Cardiac fibroblast (primary cell): ENCODE results near the gene GK.
A peak's percentile ranks its signal among the peaks of the same experiment; 100 is the strongest.

ENCODE experiments used
- DNase-seq, 2 donors: peaks; one replicate each; pipeline versions ENCODE4 v3.0.0 to v3.0.0-alpha.2; 2010; ENCODE audit warnings: low read depth in 2 of 2
- H3K4me3 ChIP-seq, 2 donors: replicated peaks in 1 of 2; 1 replicate in 1 of 2; 2 replicates in 1 of 2; pipeline ENCODE4 v1.5.1; 2011; ENCODE audit warnings: low read depth in 2 of 2, low read length in 2 of 2, mild to moderate bottlenecking in 2 of 2, moderate library complexity in 1 of 2
- TF ChIP-seq, protein P1 (sequence below): IDR thresholded peaks from one replicate; pipeline ENCODE4 v1.5.1; 2011; ENCODE audit warnings: low read depth, mild to moderate bottlenecking, low read length, inconsistent platforms

Gene GK

DNA sequence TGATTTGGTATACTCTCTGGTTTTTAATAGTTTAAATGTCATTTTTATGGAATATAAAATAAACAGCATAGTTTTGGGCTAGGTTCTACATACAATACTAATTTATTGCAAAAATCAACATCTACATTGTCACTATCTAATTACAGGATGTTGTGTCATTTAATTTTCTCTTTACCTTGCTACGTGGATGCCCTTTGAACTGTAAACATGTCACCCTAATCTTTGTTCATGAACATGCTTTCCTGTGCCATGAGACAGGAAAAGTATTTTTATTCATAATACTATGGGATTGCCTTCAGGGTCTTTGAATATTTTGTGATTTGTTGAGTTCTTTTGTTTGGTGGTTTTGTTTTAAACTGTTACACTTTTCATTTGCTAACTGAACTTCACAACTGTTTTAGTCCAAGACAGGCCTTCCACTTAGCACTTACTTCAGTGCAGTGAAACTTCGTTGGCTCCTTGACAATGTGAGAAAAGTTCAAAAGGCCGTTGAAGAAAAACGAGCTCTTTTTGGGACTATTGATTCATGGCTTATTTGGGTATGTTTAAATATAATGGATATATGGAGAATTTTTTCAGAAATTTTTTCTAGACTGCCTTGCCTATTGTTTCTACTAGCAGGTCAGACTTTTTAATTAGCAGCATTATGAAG is 40.9 kb downstream of the GK start:
- DNase-seq, result no peak
- no peak overlapping the region for H3K4me3 ChIP-seq
- TF ChIP-seq, protein P1, sequence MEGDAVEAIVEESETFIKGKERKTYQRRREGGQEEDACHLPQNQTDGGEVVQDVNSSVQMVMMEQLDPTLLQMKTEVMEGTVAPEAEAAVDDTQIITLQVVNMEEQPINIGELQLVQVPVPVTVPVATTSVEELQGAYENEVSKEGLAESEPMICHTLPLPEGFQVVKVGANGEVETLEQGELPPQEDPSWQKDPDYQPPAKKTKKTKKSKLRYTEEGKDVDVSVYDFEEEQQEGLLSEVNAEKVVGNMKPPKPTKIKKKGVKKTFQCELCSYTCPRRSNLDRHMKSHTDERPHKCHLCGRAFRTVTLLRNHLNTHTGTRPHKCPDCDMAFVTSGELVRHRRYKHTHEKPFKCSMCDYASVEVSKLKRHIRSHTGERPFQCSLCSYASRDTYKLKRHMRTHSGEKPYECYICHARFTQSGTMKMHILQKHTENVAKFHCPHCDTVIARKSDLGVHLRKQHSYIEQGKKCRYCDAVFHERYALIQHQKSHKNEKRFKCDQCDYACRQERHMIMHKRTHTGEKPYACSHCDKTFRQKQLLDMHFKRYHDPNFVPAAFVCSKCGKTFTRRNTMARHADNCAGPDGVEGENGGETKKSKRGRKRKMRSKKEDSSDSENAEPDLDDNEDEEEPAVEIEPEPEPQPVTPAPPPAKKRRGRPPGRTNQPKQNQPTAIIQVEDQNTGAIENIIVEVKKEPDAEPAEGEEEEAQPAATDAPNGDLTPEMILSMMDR, result no peak

DNA sequence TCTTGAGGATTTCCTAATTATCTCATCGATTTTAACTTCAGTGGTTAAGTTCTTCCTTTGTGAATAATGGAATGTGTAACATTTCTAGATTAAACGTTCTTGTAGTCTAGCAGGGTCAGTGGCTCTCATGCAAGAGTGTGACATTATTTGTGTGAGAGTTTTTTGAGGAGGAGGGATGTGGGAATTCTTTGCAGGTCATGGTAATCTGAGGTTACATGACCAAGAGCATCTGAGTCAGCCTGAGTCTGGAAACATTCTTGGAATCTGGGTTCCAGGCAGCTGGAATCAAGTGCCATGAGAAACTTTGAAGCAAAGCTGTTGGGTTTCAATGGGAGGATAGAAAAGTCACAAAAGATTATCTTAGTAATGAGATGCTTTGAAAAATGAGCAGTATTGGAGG is 49.5 kb downstream of the GK start:
- H3K4me3 ChIP-seq, result no peak overlapping the region
- peak; percentile 49 to 74 for DNase-seq
- TF ChIP-seq, protein P1, result no peak

DNA sequence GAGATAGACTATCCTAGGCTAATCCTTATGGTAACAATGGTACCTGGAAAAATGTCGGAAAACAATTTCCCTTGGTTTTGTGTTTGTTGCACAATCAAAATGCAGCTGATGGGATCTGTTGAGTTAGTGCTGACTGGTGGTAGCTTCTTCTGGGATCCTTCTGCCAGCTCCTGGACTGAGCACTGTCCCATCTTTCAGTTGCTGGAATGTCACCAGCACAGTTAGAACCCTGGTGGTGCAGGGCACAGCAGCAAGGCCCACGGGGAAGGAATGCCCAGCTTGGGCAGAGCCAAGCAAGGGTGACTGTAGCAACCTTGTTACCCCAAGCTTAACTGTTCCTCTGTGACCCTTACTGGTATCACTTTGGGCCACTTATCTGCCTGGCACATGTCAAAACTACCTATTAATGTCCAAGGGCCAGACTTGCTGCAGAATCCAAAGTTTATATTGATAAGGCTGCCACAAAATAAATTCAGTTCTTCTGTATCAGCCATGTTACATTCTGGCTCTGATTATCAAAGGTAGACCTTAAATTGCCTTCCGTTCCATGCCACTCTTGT is 53.1 kb downstream of the GK start:
- DNase-seq, result no peak
- no peak overlapping the region for H3K4me3 ChIP-seq
- TF ChIP-seq, protein P1, result no peak

DNA sequence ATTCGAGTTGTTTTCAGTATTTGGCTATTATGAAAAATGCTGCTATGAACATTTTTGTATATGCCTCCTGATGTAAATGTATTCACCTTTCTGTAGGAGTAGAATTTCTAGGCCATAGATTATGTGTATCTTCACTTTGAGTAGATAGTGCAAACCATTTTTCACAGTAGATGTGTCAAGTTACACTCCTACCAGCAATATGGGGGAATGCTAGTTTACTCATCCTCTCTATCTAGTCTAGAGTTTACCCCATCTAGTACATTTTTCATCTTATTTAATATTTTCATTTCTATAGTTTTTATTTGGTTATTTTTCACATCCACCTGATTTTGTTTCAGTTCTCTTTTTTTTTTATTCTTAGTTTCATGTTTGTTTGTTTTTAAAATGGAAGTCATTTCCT is 59.0 kb downstream of the GK start:
- no peak overlapping the region for H3K4me3 ChIP-seq
- TF ChIP-seq, protein P1, result no peak
- DNase-seq, result no peak

DNA sequence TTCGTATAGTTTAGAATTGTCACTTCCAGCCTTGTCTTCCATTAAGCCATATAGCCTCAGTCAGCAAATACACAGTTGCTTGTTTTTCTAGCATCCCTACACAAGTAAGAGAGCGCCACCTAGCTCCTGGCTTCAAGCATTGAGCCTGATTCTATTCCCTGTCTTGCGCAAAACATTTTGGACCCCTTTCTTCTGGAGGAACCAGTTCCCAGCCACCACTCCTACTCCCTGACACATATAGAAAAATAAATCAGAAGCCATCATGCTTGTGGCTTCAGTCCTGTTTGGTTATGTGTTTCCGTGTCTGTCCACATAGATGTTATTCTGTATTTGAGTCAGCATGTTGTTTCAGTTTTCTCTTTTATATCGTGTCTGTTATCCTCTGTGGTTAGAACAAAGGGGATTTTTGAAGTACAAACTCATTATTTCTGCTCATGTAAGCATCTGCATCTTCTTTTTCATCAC is 59.9 kb downstream of the GK start:
- TF ChIP-seq, protein P1, result peak; percentile 75
- peak; percentile 72 to 84 for DNase-seq
- H3K4me3 ChIP-seq, result no peak overlapping the region

DNA sequence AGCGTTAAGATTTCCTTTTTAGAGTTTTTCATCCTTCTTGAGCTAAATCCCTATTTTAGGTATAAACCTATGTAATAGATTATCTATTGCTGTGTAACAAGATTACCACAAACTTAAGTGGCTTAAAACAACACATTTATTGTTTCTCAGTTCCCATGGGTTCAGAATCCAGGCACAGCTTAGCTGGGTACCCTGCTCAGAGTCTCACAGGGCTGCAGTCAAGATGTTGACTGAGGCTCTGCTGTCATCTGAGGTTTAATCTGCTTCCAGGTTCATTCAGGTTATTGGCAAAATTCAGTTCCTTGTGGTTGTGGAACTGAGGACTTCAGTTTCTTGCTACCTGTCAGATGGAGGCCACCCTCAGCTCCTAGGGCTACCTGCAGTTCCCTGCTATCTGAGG is 60.9 kb downstream of the GK start:
- TF ChIP-seq, protein P1, result no peak
- no peak overlapping the region for H3K4me3 ChIP-seq
- DNase-seq, result no peak

DNA sequence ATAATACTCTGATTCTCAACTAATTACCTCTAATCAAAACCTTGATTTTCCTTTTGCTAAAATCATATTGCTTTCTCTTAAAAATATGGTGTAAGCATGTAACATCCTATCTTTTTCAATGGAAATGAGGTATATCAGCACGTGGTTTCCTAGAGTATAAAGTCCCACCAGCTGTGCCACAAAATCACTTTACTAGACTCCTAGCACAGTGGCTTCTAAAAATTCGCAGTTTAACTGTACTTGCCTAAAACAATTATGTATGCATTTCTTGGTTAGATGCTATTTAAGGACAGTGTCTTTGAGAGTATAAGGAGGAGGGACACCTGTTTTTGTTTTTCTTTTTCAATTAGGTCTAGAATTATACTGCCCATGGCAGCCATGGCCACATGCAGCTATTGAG is 62.8 kb downstream of the GK start:
- H3K4me3 ChIP-seq, result no peak overlapping the region
- TF ChIP-seq, protein P1, result no peak
- DNase-seq, result no peak
